Activated CD4-positive, alpha-beta T cell treated with anti-CD3 and anti-CD28 coated beads, Interleukin-2, amount 50 U/mL, for 1 hour (primary cell): ENCODE results near the gene NXPH2.
"Not testable (repeated sequence)": the region's sequence is repeated elsewhere in the genome, so short reads cannot be mapped to it uniquely, and the experiment has no call there.

ENCODE experiments used
- DNase-seq: peaks from one replicate; pipeline ENCODE4 v3.0.0-alpha.2; 2020

The NXPH2 gene

DNA sequence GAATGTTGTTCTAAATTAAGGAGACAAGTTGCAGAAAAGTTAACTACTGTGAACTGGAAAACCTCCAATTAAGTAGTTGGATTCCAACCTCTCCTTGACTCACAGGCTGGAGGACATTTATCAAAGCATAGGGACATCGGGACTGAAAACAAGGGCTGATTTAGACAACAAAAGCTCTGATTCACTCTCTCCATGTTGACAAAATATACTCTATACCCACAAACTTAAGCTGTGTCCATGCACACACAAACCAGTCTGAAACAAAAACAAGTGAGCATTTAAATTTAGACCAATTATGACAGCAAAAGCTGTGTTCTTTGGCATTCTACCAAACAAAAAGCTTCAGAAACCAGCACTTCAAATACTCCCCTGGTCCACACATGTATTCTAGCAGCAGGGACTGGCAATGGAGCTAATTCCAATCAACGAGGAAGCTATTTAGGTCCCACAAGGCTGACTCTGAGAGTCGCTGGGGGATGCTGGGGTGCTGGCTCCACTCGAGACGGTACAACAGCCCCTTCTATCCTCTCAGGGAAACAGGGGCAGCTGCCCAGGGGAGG, 71.4 kb downstream of the NXPH2 start:
- DNase-seq, result no peak

GRCh38 chr2:138707392-138708074, 72.7 kb downstream of the NXPH2 start:
- DNase-seq, result no peak

DNA sequence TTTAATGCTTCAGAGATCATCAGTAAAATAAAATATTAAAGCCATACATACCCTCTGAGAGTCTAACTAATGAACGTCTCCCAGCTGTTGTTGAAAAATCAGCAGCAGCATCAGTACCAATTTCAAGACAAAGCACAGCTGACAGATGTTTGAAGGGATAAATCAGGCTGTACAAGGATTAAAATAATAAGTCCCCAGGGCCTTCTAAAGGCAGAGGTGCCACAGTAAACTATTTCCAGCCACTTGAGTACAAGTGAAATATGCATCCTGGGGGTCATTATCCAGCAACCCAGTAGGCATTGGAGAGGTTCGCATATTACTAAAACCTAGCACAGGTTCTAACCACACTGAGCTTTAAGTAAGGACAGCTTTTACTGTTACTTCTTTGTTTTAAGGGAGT, 76.9 kb downstream of the NXPH2 start:
- DNase-seq, result no peak

DNA sequence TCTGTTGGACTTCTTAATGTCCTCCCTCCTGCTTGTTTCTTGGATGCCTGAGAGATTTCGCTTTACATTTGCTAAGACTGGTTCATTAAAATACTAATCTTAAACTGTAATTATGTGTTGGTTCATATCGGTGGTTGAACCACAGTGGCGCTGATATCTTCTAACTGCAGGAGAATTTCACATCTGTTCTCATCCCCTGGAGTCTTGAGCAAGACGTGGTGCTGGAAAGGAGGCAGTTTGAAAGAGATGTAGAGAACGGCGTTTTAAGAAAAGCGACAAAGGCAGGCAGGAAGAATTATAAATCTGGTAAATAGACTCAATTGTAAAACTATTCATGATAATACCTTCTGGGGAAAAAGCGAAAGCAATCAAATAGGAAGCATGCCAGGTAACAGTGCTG, 79.5 kb downstream of the NXPH2 start:
- DNase-seq, result no peak

DNA sequence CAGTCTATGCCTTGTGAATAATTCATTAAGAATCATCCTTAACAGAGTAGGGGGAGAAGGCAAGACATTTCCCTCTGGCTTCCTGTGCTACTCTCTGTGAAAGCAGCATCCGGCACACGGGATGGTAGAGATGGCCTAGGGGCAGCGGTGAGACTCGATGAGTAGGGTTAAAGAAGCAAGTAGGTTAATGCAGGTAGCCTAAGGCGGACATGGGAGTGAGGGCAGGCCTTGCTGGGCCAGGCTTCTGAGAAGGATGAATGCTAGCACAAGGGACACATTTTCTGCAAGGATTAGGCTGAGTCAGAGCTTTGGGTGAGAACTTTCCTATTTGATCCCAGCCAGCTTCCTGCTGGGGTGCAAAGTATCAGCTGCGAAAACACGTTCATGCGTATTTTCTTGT, 80.8 kb downstream of the NXPH2 start:
- no peak for DNase-seq

GRCh38 chr2:138698428-138698827, 81.8 kb downstream of the NXPH2 start:
- DNase-seq, result no peak

DNA sequence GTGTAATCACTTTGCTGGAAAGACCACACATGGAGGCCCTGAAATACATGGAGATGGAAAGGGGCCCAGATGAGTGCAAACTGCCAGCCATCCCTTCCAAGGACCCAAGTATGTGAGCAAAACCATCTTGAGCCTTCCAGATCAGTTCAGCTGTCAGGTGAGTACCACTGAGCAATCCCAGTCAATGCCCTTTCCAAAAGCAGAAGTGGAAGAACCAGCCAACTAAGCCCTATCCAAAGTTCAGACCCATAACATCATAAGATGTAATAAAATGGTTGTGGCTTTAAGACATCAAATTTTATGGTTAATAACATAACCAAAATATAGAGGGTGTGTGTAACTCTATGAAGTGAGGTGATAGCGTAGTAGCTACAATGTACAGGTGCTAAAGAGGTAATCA, 88.5 kb downstream of the NXPH2 start:
- no peak for DNase-seq

- no peak for DNase-seq
Observed at GRCh38 chr2:138689705-138690104, 90.5 kb downstream of the NXPH2 start.

- no peak for DNase-seq
Observed at GRCh38 chr2:138682163-138682562, 98.0 kb downstream of the NXPH2 start.

GRCh38 chr2:138677221-138677620, 103.0 kb downstream of the NXPH2 start:
- DNase-seq, result no peak

GRCh38 chr2:138676619-138677021, 103.6 kb downstream of the NXPH2 start:
- no peak for DNase-seq

GRCh38 chr2:138671566-138671965, 108.6 kb downstream of the NXPH2 start:
- DNase-seq, result no peak

DNA sequence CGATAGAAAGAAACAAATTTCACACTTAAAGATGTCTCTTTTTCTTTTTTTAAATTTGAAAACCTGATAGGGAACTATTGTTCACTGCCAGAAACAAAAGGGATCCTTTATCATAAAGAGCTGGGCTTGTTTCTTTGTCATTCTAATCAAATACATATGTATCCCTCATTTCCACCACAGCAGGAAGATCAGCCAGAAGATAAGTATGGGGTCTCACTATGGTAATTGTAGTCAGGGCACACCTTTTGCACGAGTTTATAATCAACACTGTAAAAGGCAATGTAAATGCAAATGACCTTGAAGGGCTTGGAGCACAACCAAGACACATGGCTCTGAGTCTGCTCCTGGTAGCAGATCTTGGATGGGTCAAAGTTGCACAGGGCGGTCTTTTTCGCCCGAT, 109.5 kb downstream of the NXPH2 start:
- no peak for DNase-seq

- DNase-seq, result no peak
Observed at GRCh38 chr2:138665937-138666336, 114.3 kb downstream of the NXPH2 start.

- no peak for DNase-seq
Observed at GRCh38 chr2:138658187-138658894, 121.8 kb downstream of the NXPH2 start.

DNA sequence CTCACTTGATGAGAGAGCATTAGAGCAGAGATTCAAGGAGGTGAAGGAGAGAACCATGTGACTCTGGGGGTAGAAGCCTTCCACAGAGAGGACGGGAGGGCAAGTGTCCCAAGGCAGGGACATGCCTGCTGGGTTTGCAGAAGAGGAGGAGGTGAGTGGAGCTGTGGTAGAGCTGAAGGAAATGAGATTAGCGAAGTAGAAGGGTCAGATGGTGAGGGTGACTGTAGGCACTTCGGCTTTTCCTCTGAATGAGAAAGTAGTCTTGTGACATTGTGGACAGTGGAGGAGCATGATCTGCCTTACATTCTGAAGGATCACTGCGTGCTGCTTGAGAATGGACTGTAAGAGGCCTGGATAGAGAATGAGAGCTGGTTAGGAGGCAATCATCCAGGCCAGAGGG, 126.0 kb downstream of the NXPH2 start:
- DNase-seq, result no peak

DNA sequence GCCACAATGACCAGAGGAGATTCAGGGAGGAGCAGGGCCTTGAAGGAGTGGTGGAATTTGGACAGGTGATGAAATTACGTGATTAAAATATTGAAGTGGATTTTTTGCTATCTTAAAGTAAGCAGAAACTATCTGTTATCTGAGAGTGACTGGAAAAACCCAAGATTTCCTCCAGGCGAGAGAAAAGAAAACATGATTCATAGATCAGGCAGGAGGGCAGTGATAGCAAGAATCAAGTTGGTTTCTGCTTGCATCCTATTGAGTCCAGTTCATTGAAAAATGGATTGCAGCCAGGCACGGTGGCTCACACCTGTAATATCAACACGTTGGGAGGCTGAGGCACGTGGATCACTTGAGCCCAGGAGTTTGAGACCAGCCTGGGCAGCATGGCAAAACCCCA, 127.8 kb downstream of the NXPH2 start:
- no peak for DNase-seq

GRCh38 chr2:138649571-138649970, 130.6 kb downstream of the NXPH2 start:
- no peak for DNase-seq

GRCh38 chr2:138648606-138649005, 131.6 kb downstream of the NXPH2 start:
- no peak for DNase-seq

- DNase-seq, result not testable (repeated sequence)
Observed at GRCh38 chr2:138644776-138645175, 135.4 kb downstream of the NXPH2 start.

DNA sequence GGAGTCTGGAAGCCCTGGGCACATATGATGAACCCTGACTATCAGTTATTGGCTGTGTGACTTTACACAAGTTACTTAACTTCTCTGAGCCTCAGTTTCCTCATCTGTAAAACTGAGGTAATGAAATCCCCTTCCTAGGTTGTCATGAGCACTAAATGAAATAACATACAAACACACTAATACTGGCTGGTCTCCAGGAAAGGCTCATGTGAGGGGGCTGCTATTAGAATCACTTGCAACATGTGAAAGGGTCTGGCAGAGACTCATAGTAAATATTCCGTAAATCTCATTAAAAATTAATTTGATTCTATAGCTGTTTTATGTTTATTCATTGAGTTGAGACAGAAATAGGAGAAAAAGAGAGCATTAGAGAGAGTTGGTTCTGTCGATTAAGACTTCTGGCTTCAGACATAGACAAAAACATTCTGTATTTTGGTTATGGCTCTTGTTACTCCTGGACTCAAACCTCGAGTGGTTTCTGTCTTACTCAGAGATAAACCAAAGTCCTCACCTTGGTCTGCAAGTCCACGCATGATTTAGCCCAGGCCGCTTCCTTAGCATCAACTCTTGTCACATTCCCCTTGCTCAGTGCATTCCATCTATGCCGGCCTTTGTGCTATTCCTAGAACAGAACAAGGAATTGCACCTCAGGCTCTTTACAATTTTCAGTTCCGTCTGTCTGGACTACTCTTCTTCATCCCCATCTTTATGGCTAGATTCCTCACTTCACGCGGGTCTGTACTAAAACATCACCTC, 139.1 kb downstream of the NXPH2 start:
- DNase-seq, result no peak

DNA sequence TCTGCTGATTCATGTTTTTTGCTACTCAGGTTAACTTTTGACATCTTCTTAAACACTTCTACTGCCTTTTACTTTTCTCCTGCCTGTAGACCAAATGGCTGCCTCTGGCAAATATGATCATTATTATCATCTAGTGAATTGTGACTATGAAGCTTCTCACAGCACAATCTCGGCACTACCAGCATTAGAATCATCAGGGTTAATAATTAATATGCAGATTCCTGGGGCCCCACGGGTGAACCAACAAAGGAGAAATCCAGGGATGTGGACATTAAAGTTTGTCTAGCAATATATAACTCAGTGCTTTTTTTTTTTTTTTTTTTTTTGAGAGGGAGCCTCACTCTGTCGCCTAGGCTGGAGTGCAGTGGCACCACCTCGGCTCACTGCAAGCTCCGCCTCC, 142.5 kb downstream of the NXPH2 start:
- DNase-seq, result no peak

- no peak for DNase-seq
Observed at GRCh38 chr2:138637061-138637460, 143.1 kb downstream of the NXPH2 start.

- no peak for DNase-seq
Observed at GRCh38 chr2:138633049-138633448, 147.1 kb downstream of the NXPH2 start.
